HL-60 (cell line): ENCODE data around the gene ACAD11.

ENCODE experiments used
- CTCF ChIP-seq: IDR thresholded peaks from one replicate; pipeline ENCODE4 v1.5.1; 2011; ENCODE audit warnings: low read length, control low read depth, inconsistent platforms; ENCODE audit not compliant: insufficient read depth
- GABPA ChIP-seq: IDR thresholded peaks from 2 replicates; pipeline ENCODE4 v1.6.1; 2012; ENCODE audit warnings: low read depth
- POLR2AphosphoS5 ChIP-seq: IDR thresholded peaks from 2 replicates; pipeline ENCODE4 v1.6.1; 2012; ENCODE audit warnings: low read depth

GRCh38 chr3:132622148-132622547, 37.5 kb downstream of the ACAD11 start:
- TF ChIP-seq CTCF (no peak), POLR2AphosphoS5 (no peak), GABPA (no peak)
